ENCODE results near the gene NCAPG. TPM values are rescaled to one million over a fixed set of nuclear protein-coding genes. Genes with fewer than 3 reads are reported as not detected.

Gene NCAPG, protein sequence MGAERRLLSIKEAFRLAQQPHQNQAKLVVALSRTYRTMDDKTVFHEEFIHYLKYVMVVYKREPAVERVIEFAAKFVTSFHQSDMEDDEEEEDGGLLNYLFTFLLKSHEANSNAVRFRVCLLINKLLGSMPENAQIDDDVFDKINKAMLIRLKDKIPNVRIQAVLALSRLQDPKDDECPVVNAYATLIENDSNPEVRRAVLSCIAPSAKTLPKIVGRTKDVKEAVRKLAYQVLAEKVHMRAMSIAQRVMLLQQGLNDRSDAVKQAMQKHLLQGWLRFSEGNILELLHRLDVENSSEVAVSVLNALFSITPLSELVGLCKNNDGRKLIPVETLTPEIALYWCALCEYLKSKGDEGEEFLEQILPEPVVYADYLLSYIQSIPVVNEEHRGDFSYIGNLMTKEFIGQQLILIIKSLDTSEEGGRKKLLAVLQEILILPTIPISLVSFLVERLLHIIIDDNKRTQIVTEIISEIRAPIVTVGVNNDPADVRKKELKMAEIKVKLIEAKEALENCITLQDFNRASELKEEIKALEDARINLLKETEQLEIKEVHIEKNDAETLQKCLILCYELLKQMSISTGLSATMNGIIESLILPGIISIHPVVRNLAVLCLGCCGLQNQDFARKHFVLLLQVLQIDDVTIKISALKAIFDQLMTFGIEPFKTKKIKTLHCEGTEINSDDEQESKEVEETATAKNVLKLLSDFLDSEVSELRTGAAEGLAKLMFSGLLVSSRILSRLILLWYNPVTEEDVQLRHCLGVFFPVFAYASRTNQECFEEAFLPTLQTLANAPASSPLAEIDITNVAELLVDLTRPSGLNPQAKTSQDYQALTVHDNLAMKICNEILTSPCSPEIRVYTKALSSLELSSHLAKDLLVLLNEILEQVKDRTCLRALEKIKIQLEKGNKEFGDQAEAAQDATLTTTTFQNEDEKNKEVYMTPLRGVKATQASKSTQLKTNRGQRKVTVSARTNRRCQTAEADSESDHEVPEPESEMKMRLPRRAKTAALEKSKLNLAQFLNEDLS
- total RNA-seq = 1.5 and 14.4 TPM in 2 replicates

GRCh38 chr4:17810260-17811077, at the start of gene NCAPG, which contains the start of gene DCAF16:
NCAPG (plus strand) TSS chr4:17810979; CDS start chr4:17811078, 99 bp downstream.
DCAF16 (minus strand) TSS chr4:17810757; CDS start chr4:17804141, 6,616 bp downstream.
- DNase-seq (ENCODE audit: low read depth) = peak; percentile 97

GRCh38 chr4:17761062-17761461, 49.7 kb upstream of the NCAPG start:
- DNase-seq (ENCODE audit: low read depth) = no peak

DNA sequence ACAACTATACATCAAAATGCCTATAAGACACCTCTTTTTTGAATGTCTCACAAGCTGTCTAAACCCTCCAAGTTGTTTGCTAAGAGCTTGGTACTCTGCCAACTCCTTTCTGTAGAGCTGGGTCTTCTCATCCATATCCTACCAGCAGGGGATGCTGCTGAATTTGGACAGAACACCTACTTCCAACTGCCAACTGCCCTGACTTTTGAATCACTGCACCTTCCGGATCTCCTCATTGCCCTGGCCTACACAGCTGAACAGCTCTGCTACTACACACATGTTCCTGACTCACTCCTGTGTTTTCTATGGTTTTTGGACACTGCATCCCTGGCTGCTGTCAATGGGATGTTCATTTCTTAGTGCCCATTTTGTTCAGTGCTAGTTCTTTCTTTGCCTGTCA, 48.1 kb upstream of the NCAPG start:
- peak; percentile 60 for DNase-seq (ENCODE audit: low read depth)

GRCh38 chr4:17763416-17763815, 47.4 kb upstream of the NCAPG start:
- no peak for DNase-seq (ENCODE audit: low read depth)

DNA sequence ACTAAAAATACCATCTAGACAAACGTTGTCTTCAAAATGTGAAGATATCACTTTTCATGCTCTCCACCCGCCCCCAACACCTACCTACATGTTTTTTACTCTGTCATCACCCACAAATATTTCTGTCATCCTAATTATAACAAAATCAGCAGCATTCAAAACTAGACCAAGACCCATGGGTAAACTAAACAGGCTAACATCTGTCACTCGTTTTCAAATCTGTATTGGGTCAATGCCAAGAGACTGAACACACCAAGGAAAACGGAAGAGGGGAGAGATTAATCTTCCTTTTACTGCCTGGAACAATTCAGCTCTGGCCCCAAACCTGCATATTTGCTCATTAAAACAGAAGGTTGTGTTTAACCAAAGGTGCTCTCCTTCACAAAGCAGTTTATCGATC, 46.8 kb upstream of the NCAPG start:
- DNase-seq (ENCODE audit: low read depth) = no peak

DNA sequence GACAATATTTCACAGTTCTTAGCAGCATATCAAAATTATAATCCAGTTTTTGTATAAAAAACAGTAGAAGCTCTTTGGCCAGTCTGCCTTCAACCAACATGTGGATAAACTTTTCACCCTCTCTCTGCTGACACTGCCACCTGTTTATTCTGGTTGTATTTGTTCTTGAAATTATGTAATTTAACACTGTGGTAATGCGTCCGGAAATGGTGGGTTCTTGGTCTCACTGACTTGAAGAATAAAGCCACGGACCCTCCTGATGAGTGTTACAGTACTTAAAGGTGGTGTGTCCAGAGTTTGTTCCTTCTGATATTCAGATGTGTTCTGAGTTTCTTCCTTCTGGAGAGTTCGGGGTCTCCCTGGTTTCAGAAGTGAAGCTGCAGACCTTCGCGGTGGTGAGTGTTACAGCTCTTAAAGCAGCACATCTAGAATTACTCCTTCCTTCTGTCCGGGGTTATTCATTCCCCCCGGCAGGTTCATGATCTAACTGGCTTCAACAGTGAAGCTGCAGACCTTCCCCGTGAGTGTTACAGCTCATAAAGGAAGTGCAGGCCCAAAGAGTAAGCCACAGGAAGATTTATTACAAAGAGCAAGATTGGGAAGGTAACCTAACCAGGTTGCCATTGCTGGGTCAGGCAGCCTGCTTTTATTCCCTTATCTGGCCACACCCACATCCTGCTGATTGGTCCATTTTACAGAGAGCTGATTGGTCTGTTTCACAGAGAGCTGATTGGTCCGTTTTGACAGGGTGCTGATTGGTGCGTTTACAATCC, 45.1 kb upstream of the NCAPG start:
- DNase-seq (ENCODE audit: low read depth) = no peak

DNA sequence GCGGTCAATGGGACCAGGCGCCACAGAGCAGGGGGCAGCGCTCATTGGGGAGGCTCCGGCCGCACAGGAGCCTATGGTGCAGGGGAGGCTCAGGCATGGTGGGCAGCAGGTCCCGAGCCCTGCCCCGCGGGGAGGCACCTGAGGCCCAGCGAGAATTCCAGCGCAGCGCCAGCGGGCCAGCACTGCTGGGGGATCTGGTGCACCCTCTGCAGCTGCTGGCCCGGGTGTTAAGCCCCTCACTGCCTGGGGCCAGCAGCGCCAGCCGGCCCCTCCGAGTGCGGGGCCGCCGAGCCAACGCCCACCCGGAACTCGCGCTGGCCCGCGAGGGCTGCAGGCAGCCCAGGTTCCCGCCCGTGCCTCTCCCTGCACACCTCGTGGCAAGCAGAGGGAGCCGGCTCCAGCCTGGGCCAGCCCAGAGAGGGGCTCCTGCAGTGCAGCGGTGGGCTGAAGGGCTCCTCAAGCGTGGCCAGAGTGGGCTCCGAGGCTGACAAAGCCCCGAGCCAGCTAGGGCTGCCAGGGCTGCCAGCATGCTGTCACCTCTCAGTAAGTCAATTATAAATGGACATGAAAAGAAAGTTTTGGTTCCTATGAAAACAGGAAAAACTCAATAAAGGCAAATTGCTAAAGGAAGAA, 43.8 kb upstream of the NCAPG start:
- no peak for DNase-seq (ENCODE audit: low read depth)

GRCh38 chr4:17769406-17770174, 41.2 kb upstream of the NCAPG start:
- DNase-seq (ENCODE audit: low read depth) = no peak

- no peak for DNase-seq (ENCODE audit: low read depth)
Observed at GRCh38 chr4:17770845-17771244, 39.9 kb upstream of the NCAPG start.

DNA sequence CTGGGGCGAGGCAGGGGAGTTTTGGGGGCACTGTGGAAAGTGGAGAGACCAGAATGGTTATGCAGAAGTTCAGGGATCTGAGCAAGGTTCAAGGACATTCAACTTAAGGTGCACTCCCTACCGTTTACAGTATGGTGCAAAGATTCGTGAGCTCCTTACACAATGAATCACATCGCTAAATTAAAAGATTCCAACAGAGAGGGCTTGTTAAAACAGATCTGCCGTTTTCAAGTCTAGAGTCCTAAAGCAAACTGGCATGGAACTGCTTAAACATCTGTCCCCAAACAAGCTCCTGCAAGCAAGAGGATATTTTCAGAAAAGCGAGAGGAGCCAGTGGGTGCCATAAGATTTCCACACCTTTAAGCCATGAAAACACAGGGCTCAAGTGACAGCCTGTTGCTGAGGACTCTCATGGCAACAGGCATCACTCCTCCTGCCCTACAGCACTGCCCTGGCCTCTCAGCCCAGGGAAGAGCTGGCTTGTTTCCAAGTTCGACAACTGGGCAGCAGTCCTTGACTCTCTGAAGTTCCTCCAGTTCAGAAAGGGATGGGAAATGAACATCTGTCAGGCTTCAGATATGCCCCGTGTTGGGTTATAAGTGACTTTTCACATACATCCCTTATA, 39.4 kb upstream of the NCAPG start:
- DNase-seq (ENCODE audit: low read depth) = no peak

DNA sequence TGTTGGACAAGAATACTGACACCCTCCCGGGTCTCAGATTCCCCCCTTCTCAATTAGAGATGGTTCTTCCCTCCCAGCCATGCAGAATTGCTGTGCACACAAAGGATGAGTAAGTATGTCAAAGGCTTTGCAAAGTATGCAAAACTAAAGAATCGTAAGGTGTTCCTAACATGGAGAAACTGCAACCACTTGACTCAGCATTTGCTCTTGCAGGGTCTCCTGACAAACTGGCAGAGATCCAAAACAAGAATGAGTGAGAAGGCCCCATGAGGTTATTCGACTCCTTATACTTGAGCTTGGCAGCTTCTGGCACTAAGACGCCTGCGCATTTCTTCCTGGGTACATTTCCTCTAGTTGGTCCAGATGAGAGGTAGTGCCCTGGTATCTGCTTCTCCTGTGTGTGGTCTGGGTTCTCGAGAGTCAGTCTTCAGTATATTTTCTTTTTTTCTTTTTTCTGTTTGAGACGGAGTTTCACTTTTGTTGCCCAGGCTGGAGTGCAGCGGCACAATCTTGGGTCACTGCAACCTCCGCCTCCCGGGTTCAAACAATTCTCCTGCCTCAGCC, 37.6 kb upstream of the NCAPG start:
- no peak for DNase-seq (ENCODE audit: low read depth)

DNA sequence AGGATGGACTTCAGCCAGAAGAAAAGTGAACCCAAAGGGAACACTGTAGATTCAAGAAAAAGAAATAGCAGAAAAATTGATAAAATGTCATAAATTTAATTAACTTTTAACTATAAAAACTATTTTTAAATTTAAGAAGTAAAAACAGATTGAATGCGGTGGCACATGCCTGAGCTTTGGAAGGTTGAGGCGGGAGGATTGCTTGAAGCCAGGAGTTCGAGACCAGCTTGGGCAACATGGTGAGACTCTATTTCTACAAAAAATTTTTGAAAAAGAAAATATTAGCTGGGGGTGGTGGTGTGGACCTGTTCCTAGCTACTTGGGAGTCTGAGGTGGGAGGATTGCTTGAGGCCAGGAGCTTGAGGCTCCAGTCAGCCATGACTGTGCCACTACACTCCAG, 32.3 kb upstream of the NCAPG start:
- DNase-seq (ENCODE audit: low read depth) = no peak

DNA sequence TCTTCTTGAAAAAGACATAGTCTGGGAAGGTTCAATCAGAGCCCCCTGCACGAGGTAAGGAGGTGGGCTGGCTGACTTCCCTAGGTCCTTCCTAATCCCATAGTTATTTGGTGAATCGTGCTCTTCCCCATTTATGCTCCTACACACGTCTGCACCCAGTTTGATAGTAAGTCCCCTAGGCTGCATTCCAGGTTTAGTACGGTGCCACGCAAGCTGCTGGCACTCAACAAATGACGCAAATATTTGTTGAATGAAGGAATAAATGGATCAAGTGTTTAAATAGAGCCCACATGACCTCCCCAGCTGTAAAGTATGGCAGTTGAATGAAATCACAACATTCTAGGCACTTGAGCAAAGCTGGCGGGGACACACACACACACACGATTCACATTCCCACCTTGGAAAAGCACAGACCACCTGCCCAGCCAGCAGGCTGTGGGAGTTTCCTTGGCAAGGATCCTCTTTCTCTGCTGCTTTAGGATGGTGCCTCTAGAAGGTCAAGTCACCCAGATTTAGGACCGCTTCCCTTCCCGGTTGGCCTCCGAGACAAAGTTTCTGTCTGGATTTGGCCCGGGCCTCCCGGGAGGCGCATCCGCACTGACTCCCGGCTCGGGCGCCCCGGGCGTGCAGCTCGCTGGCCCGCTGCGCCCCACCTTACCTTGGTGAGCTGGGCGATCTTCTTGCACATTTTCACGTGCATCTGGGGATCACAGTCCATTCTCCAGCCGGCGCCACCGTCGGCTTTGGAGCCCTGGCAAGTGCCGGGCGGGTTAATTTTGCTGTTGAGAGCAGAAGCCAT, 30.1 kb upstream of the NCAPG start:
- peak; percentile 10 for DNase-seq (ENCODE audit: low read depth)

DNA sequence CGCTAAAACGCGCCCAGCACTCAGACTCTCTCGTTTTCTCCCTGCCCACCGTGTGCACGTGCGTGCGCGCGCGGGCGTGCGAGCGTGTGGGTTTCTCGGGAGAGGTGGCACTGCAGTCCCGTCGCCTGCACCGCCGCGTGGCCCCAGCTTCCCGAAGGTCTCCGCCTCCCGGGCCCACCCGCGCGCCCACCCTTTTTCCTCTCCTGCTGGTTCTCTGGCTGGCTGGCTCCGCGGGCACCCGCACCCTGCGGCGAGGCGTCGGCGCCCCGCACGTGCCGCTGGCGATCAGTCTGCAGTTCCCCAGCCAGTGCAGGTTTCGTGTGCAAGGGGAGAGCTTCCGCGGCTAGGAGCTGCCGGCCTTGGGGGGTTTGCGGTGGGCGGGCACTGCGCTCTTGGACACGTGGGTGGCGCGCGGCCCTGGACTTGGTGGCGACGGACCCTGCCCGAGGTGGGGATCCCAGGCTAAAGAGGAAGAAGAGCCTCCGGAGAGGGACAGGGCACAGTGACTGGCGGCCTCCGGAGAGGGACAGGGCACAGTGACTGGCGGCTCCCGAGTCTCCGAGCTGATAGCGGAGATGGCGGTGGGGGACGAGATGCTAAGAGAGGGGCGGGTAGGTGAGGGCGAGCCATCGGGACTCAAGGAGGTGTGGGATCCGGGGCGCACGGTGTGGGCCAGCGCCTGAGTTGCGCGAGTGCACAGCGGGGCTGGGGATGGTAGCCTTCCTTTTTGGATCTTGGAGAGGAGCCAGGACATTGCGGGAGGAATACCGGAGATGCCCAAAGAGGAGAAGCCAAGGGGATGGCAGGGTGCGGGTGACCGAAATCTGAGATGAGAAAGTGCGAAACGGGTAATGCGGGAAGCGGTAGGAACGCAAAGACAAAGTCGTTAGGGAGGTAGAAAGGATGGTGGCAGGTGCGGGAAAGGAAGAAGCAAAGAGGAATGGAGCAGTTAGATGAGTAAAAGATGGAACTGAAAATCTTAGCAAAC, 29.2 kb upstream of the NCAPG start, which contains the start of gene FAM184B:
FAM184B (minus strand) TSS at position 322 of the 988 bp plus-strand sequence. CDS start 322 bp downstream, outside the sequence.
- DNase-seq (ENCODE audit: low read depth) = no peak

DNA sequence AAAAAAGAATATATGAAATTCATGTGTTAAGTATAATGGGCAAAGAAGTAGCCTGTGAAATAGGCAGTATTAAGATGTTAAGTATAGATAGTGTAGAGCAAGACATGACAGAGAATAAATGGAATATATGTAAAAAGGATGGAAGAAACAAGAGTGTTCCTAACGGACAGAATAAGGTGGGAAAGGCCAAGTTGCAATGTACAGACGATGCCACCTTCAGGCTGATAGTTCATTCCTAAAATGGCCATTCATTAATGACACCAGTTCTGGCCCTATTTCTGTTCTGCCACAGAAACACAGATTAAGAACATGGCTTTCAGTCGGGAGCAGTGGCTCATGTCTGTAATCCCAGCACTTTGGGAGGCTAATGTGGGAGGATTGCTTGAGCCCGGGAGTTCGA, 24.9 kb upstream of the NCAPG start:
- no peak for DNase-seq (ENCODE audit: low read depth)

- peak; percentile 61 for DNase-seq (ENCODE audit: low read depth)
Observed at GRCh38 chr4:17786567-17786966, 24.2 kb upstream of the NCAPG start.

Measured in renal cortical epithelial cell (primary cell).